RPMI7951 (cell line): ENCODE measurements around the gene RIIAD1. TPM values are rescaled to one million over a fixed set of nuclear protein-coding genes. Genes with fewer than 3 reads are reported as not detected.
A peak's percentile ranks its signal among the peaks of the same experiment; 100 is the strongest.
"Not testable (repeated sequence)": the region's sequence is repeated elsewhere in the genome, so short reads cannot be mapped to it uniquely, and the experiment has no call there.

Experiments
- DNase-seq: peaks from one replicate; pipeline ENCODE4 v3.0.0-alpha.2; 2012; ENCODE audit warnings: low read depth
- total RNA-seq: library from RNA; depleted of rRNA; stranded (reverse); fragments of >200 nt; shearing (Covaris generic); gene quantifications from 2 replicates; pipeline ENCODE4 v1.2.3, GENCODE V29; 2014; rRNA removed

Gene RIIAD1
- total RNA-seq = not detected in 2 replicates

GRCh38 chr1:151720974-151721787 lies at the start of gene RIIAD1:
RIIAD1 (plus strand) TSS chr1:151721522; CDS start chr1:151721537, 15 bp downstream.
- peak; percentile 39 for DNase-seq

GRCh38 chr1:151673407-151673806 lies 47.9 kb upstream of the RIIAD1 start:
- no peak for DNase-seq

- DNase-seq = peak; percentile 18
Measured at GRCh38 chr1:151680391-151680790, 40.9 kb upstream of the RIIAD1 start.

- peak; percentile 87 for DNase-seq
Measured at GRCh38 chr1:151680826-151681225, 40.5 kb upstream of the RIIAD1 start.

GRCh38 chr1:151681923-151682322 lies 39.4 kb upstream of the RIIAD1 start:
- DNase-seq = no peak

GRCh38 chr1:151682901-151683300 lies 38.4 kb upstream of the RIIAD1 start:
- DNase-seq = not testable (repeated sequence)

- DNase-seq = no peak
Measured at GRCh38 chr1:151684128-151684527, 37.2 kb upstream of the RIIAD1 start.

GRCh38 chr1:151686561-151686960 lies 34.8 kb upstream of the RIIAD1 start:
- no peak for DNase-seq

GRCh38 chr1:151689494-151689893 lies 31.8 kb upstream of the RIIAD1 start:
- DNase-seq = no peak

GRCh38 chr1:151692226-151692625 lies 29.1 kb upstream of the RIIAD1 start:
- DNase-seq = no peak

GRCh38 chr1:151693057-151693651 lies 28.2 kb upstream of the RIIAD1 start:
- DNase-seq = peak; percentile 39

- no peak for DNase-seq
Measured at GRCh38 chr1:151701515-151701914, 19.8 kb upstream of the RIIAD1 start.

- DNase-seq = no peak
Measured at GRCh38 chr1:151702936-151703335, 18.4 kb upstream of the RIIAD1 start.

GRCh38 chr1:151703813-151704212 lies 17.5 kb upstream of the RIIAD1 start:
- DNase-seq = no peak

- no peak for DNase-seq
Measured at GRCh38 chr1:151704246-151704645, 17.1 kb upstream of the RIIAD1 start.

GRCh38 chr1:151705146-151705545 lies 16.2 kb upstream of the RIIAD1 start:
- DNase-seq = no peak

GRCh38 chr1:151705753-151706463 lies 15.4 kb upstream of the RIIAD1 start:
- no peak for DNase-seq

- no peak for DNase-seq
Measured at GRCh38 chr1:151706464-151707415, 14.6 kb upstream of the RIIAD1 start.

GRCh38 chr1:151707541-151708065 lies 13.7 kb upstream of the RIIAD1 start:
- no peak for DNase-seq

- no peak for DNase-seq
Measured at GRCh38 chr1:151708891-151709290, 12.4 kb upstream of the RIIAD1 start.

GRCh38 chr1:151710187-151710840 lies 11.0 kb upstream of the RIIAD1 start:
- DNase-seq = peak; percentile 29
